ENCODE results near the gene SLC10A7.

Gene SLC10A7

GRCh38 chr4:146211440-146211839 is 310.3 kb downstream of the SLC10A7 start:
- TF ChIP-seq, protein P1, sequence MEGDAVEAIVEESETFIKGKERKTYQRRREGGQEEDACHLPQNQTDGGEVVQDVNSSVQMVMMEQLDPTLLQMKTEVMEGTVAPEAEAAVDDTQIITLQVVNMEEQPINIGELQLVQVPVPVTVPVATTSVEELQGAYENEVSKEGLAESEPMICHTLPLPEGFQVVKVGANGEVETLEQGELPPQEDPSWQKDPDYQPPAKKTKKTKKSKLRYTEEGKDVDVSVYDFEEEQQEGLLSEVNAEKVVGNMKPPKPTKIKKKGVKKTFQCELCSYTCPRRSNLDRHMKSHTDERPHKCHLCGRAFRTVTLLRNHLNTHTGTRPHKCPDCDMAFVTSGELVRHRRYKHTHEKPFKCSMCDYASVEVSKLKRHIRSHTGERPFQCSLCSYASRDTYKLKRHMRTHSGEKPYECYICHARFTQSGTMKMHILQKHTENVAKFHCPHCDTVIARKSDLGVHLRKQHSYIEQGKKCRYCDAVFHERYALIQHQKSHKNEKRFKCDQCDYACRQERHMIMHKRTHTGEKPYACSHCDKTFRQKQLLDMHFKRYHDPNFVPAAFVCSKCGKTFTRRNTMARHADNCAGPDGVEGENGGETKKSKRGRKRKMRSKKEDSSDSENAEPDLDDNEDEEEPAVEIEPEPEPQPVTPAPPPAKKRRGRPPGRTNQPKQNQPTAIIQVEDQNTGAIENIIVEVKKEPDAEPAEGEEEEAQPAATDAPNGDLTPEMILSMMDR (IDR thresholded peaks at IDR 0.05; ENCODE audit: extremely low read depth, missing control alignments): no peak
- no peak for DNase-seq (ENCODE audit: low spot score)

- no peak for DNase-seq (ENCODE audit: low spot score)
Measured at GRCh38 chr4:146210890-146211289, 310.9 kb downstream of the SLC10A7 start.

GRCh38 chr4:146207410-146207809 is 314.3 kb downstream of the SLC10A7 start:
- TF ChIP-seq, protein P1 (IDR thresholded peaks at IDR 0.05; ENCODE audit: extremely low read depth, missing control alignments): no peak
- no peak for DNase-seq (ENCODE audit: low spot score)

More at GRCh38 chr4:146210890-146211289, 310.9 kb downstream of the SLC10A7 start:
- TF ChIP-seq, protein P1 (IDR thresholded peaks at IDR 0.05; ENCODE audit: extremely low read depth, missing control alignments): no peak

Measured in GM20000 (cell line).